Non-pigmented ciliary epithelial cell (primary cell): ENCODE data around the gene NDUFA8.
A peak's percentile ranks its signal among the peaks of the same experiment; 100 is the strongest.

ENCODE experiments used
- DNase-seq: peaks from one replicate; pipeline ENCODE4 v3.0.0-alpha.2; 2010; ENCODE audit warnings: low read depth

NDUFA8 gene

GRCh38 chr9:122134822-122135528 lies 24.6 kb downstream of the NDUFA8 start:
- DNase-seq: no peak

- DNase-seq: no peak
These were observed 25.5 kb downstream of the NDUFA8 start for GRCh38 chr9:122133984-122134535.

GRCh38 chr9:122133263-122133983 lies 26.2 kb downstream of the NDUFA8 start:
- no peak for DNase-seq

GRCh38 chr9:122132539-122132938 lies 27.0 kb downstream of the NDUFA8 start:
- no peak for DNase-seq

GRCh38 chr9:122131401-122132001 lies 28.1 kb downstream of the NDUFA8 start:
- no peak for DNase-seq

- no peak for DNase-seq
These were observed 28.7 kb downstream of the NDUFA8 start for GRCh38 chr9:122130837-122131236.

- DNase-seq: no peak
These were observed 29.6 kb downstream of the NDUFA8 start for GRCh38 chr9:122129969-122130368.

GRCh38 chr9:122128969-122129343 lies 30.6 kb downstream of the NDUFA8 start:
- no peak for DNase-seq

GRCh38 chr9:122128007-122128968 lies 31.3 kb downstream of the NDUFA8 start:
- no peak for DNase-seq

GRCh38 chr9:122127396-122127798 lies 32.2 kb downstream of the NDUFA8 start:
- DNase-seq: no peak

GRCh38 chr9:122126331-122127261 lies 33.0 kb downstream of the NDUFA8 start:
- DNase-seq: no peak

GRCh38 chr9:122125509-122126330 lies 33.9 kb downstream of the NDUFA8 start:
- no peak for DNase-seq

- DNase-seq: peak; percentile 28
These were observed 34.4 kb downstream of the NDUFA8 start for GRCh38 chr9:122125158-122125508.

- DNase-seq: no peak
These were observed 35.1 kb downstream of the NDUFA8 start for GRCh38 chr9:122124528-122124927.

GRCh38 chr9:122124048-122124447 lies 35.5 kb downstream of the NDUFA8 start:
- DNase-seq: no peak

GRCh38 chr9:122122903-122123632 lies 36.5 kb downstream of the NDUFA8 start:
- DNase-seq: no peak

- no peak for DNase-seq
These were observed 37.1 kb downstream of the NDUFA8 start for GRCh38 chr9:122122468-122122867.

- DNase-seq: no peak
These were observed 37.6 kb downstream of the NDUFA8 start for GRCh38 chr9:122121931-122122330.

GRCh38 chr9:122121391-122121790 lies 38.2 kb downstream of the NDUFA8 start:
- DNase-seq: no peak
